HepG2 (cell line): Measurements from ENCODE around the gene CSDE1. TPM values are rescaled to one million over a fixed set of nuclear protein-coding genes. Genes with fewer than 3 reads are reported as not detected.

Source experiments
- AHR ChIP-seq: IDR thresholded peaks from 2 replicates; pipeline ENCODE4 v1.6.1; 2018; ENCODE audit warnings: missing genetic modification reagents, missing compliant biosample characterization
- CBFB ChIP-seq: sonication (generic); formaldehyde crosslinking; IDR thresholded peaks from 2 replicates; pipeline ENCODE4 v1.4.0; 2020; ENCODE audit warnings: missing genetic modification reagents
- GABPA ChIP-seq, 2 experiments: IDR thresholded peaks; 2 replicates each; pipeline ENCODE4 v1.6.1; 2011 to 2016; ENCODE audit warnings: low read depth in 2 of 2, low read length in 1 of 2, missing biosample characterization in 1 of 2, missing genetic modification characterization in 1 of 2
- ISL2 ChIP-seq: sonication (generic); formaldehyde crosslinking; IDR thresholded peaks from 2 replicates; pipeline ENCODE4 v1.5.0; 2020; ENCODE audit warnings: missing genetic modification reagents
- NFKBIZ ChIP-seq: IDR thresholded peaks from 2 replicates; pipeline ENCODE4 v1.6.1; 2018; ENCODE audit warnings: missing genetic modification reagents, missing compliant biosample characterization
- RBAK ChIP-seq: sonication (generic); formaldehyde crosslinking; IDR thresholded peaks from 2 replicates; pipeline ENCODE4 v1.5.1; 2020; ENCODE audit warnings: mild to moderate bottlenecking, missing genetic modification reagents
- SCMH1 ChIP-seq: sonication (generic); formaldehyde crosslinking; IDR thresholded peaks from 2 replicates; pipeline ENCODE4 v1.9.0; 2021; ENCODE audit warnings: missing genetic modification reagents, mild to moderate bottlenecking, borderline replicate concordance
- SRY ChIP-seq: sonication (generic); formaldehyde crosslinking; IDR thresholded peaks from 2 replicates; pipeline ENCODE4 v1.8.0; 2022; ENCODE audit warnings: mild to moderate bottlenecking, missing genetic modification reagents
- UBTF ChIP-seq: sonication (generic); formaldehyde crosslinking; IDR thresholded peaks from 2 replicates; pipeline ENCODE4 v1.4.0; 2020; ENCODE audit warnings: mild to moderate bottlenecking, missing genetic modification reagents
- ZBTB38 ChIP-seq: sonication (generic); formaldehyde crosslinking; IDR thresholded peaks from 2 replicates; pipeline ENCODE4 v1.5.1; 2020; ENCODE audit warnings: mild to moderate bottlenecking, missing genetic modification reagents
- ZFP1 ChIP-seq: IDR thresholded peaks from 2 replicates; pipeline ENCODE4 v1.6.1; 2016
- ZFP91 ChIP-seq: sonication (generic); formaldehyde crosslinking; IDR thresholded peaks from 2 replicates; pipeline ENCODE4 v1.9.0; 2022; ENCODE audit warnings: missing genetic modification reagents, mild to moderate bottlenecking, borderline replicate concordance
- ZNF20 ChIP-seq: sonication (generic); formaldehyde crosslinking; IDR thresholded peaks from 2 replicates; pipeline ENCODE4 v1.4.0; 2020; ENCODE audit warnings: mild to moderate bottlenecking, moderate library complexity, missing genetic modification reagents
- ZNF30 ChIP-seq: sonication (generic); formaldehyde crosslinking; IDR thresholded peaks from 2 replicates; pipeline ENCODE4 v1.5.0; 2020; ENCODE audit warnings: mild to moderate bottlenecking, missing genetic modification reagents
- ZNF331 ChIP-seq: sonication (generic); formaldehyde crosslinking; IDR thresholded peaks from 2 replicates; pipeline ENCODE4 v1.4.0; 2020; ENCODE audit warnings: missing genetic modification reagents
- ZNF691 ChIP-seq: sonication (generic); formaldehyde crosslinking; IDR thresholded peaks from 2 replicates; pipeline ENCODE4 v1.4.0; 2020; ENCODE audit warnings: missing genetic modification reagents, low read depth, mild to moderate bottlenecking, borderline replicate concordance
- polyA plus RNA-seq, 8 experiments: library from polyadenylated mRNA; depleted of rRNA in 3 of 8; stranded (reverse) in 7 of 8; unstranded in 1 of 8; fragments of >200 nt; fragmentation: Illumina TruSeq in 4 of 8; extraction: Trizol in 4 of 8; gene quantifications; 2 replicates each; pipeline versions ENCODE4 v1.2.1 to v1.2.3, GENCODE V29; 2011 to 2016; ENCODE audit warnings: low read depth in 4 of 8, missing spikeins in 1 of 8, mixed read lengths in 1 of 8; ENCODE audit not compliant: insufficient read depth in 1 of 8
- total RNA-seq, 5 experiments: library from RNA; depleted of rRNA; stranded (reverse); fragments of >200 nt; fragmentation: Illumina TruSeq; extraction: Trizol; gene quantifications; 2 replicates each; pipeline ENCODE4 v1.2.3, GENCODE V29; 2016; ENCODE audit warnings: low read depth in 1 of 5
- TF ChIP-seq, protein P1 (sequence below), 2 experiments: fragments of 450-650 bp in 1 of 2; sonication (generic) in 1 of 2; formaldehyde crosslinking; IDR thresholded peaks; 2 replicates each; pipeline versions ENCODE4 v1.5.0 to v1.8.0; 2020 to 2022; ENCODE audit warnings: mild to moderate bottlenecking in 1 of 2, missing genetic modification reagents in 1 of 2
- TF ChIP-seq, protein P2 (sequence below): sonication (generic); formaldehyde crosslinking; IDR thresholded peaks from 2 replicates; pipeline ENCODE4 v1.8.0; 2022; ENCODE audit warnings: missing genetic modification reagents, mild to moderate bottlenecking, inconsistent platforms, borderline replicate concordance

The CSDE1 gene
- total and polyA plus RNA-seq, 2 of the 13 experiments (the other 11 are each of a cell fraction or from before 2014, with no cell fraction given): 150 to 313 TPM

DNA sequence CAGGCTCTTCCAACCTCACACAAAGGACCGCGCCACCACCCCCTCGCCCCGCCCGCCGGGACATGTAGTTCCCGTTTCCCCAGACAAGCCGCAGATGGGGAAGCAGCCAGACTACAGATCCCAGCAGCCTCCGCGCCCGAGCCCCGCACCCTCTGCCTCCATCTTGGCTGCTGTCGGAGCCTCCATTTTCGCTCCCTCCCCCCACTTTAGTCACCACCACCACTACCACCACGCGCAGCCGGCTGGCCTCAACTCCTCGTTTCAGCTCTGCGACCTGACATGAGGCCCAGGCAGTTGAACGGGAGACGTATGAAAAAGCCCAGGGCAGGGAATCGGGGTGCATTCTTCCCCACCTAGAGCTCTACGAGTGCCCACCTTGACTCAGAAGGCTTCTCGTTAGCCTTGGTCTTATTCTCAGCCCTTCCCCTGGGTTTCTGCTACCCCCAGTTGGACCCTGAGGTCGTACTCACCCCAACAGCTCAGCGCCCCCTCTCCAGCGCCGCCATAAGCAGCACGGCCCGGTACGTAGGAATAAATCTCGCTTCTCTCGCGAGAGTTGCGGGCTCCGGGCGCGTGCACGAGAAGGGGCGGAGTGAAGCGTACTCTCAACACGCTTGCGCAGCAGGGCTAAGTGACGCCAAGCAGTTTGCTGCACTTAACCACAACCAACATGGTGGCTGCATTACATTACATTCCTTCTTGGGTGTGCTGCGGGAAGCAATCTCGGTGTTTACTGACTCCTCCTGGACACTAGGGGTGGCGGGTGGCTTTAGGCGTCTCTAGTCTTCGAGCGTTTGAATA lies at the start of gene CSDE1 (continued):
- TF ChIP-seq, protein P1, sequence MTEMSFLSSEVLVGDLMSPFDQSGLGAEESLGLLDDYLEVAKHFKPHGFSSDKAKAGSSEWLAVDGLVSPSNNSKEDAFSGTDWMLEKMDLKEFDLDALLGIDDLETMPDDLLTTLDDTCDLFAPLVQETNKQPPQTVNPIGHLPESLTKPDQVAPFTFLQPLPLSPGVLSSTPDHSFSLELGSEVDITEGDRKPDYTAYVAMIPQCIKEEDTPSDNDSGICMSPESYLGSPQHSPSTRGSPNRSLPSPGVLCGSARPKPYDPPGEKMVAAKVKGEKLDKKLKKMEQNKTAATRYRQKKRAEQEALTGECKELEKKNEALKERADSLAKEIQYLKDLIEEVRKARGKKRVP (CRISPR knock-in tag; IDR thresholded peaks at IDR 0.05): peak in 1 of 2 experiments; percentile 55; a peak in 1 of 4 replicates
- peak; percentile 87; the same call in 1 of the 2 replicates for TF ChIP-seq ZFP91 (CRISPR knock-in tag)
- no peak for TF ChIP-seq SCMH1 (CRISPR knock-in tag)
- 0 out of 2 replicates have a peak, but pooled peaks have one; percentile 24 for TF ChIP-seq RBAK
- peak; percentile 66 for TF ChIP-seq UBTF
- TF ChIP-seq CBFB: peak; percentile 94
- TF ChIP-seq, protein P2, sequence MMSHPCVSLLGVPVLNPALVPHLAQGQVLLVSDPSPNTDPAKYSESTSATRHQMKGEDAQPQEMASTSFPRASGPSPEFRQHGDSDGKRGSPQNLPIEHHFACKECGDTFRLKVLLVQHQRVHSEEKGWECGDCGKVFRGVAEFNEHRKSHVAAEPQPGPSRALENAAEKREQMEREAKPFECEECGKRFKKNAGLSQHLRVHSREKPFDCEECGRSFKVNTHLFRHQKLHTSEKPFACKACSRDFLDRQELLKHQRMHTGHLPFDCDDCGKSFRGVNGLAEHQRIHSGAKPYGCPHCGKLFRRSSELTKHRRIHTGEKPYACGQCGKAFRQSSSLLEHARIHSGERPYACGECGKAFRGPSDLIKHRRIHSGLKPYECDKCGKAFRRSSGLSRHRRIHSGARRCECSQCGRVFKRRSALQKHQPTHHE: peak; percentile 68; the same call in 1 of the 2 replicates
- peak; percentile 4; the same call in 1 of the 2 replicates for TF ChIP-seq ZFP1 (CRISPR knock-in tag)
- TF ChIP-seq ZBTB38 (CRISPR knock-in tag): peak; percentile 22; the same call in 1 of the 2 replicates
- no peak for TF ChIP-seq AHR
- no peak; the same call in 1 of the 2 replicates for TF ChIP-seq GABPA (IDR thresholded peaks at IDR 0.05; ENCODE audit: low read depth, low read length)
- peak; percentile 64 for TF ChIP-seq GABPA (CRISPR knock-in tag; IDR thresholded peaks at IDR 0.05; ENCODE audit: low read depth)
- no peak for TF ChIP-seq ZNF20 (CRISPR knock-in tag)
- no peak for TF ChIP-seq ISL2 (CRISPR knock-in tag)
- peak; percentile 65 for TF ChIP-seq SRY (CRISPR knock-in tag)
- peak; percentile 39; the same call in 1 of the 2 replicates for TF ChIP-seq ZNF331 (CRISPR knock-in tag)
- TF ChIP-seq ZNF30 (CRISPR knock-in tag): no peak
- no peak for TF ChIP-seq ZNF691
- no peak; the same call in 1 of the 2 replicates for TF ChIP-seq NFKBIZ (CRISPR knock-in tag)
